ENCODE results near the gene FUT7.
A peak's percentile ranks its signal among the peaks of the same experiment; 100 is the strongest.

FUT7 gene, protein sequence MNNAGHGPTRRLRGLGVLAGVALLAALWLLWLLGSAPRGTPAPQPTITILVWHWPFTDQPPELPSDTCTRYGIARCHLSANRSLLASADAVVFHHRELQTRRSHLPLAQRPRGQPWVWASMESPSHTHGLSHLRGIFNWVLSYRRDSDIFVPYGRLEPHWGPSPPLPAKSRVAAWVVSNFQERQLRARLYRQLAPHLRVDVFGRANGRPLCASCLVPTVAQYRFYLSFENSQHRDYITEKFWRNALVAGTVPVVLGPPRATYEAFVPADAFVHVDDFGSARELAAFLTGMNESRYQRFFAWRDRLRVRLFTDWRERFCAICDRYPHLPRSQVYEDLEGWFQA

DNA sequence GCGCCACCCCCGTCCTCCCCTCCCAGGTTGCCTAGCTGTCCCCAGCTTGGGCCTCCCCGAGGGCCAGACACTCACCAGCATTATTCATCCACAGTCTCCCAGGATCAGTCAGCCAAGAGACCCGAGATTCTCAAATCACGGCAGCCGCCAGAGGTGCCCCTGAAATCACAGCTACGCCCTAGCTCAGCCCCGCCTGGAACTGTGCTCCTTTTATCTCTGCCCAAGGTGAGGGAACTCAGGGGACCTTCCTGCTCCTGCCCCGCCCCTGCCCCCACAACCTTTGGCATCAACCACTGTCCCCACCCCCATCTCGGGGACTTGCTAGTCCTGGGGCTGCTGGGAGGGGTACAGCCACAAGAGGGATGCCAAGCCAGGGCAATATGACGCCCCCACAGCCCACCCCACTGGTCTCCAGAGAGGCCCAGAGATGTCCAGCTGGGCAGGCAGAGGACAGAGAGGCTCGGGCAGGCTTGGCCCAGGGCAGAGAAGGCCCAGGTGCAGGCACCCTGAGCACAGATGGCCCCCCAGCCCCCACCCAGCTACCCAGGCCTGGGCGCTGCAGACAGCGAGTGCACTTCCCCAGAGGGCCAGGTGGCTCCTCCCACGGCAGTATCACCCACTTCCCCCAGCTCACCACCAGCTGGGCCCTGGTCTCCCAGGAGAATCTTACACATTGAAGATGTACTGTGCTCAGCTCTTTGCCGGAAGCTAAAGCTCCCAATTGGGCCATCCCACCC, at the start of gene FUT7:
Gene FUT7 (minus strand): TSS at position 185 of the 737 bp plus-strand sequence. CDS start 97 bp downstream, at position 88.
- no peak for DNase-seq (ENCODE audit: low spot score)
- H3K27ac ChIP-seq = peak within 1 kb of the TSS in 1 of 2 donors; percentile 74
- peak within 1 kb of the TSS; percentile 45 for H3K4me3 ChIP-seq
- TF ChIP-seq, protein P1, sequence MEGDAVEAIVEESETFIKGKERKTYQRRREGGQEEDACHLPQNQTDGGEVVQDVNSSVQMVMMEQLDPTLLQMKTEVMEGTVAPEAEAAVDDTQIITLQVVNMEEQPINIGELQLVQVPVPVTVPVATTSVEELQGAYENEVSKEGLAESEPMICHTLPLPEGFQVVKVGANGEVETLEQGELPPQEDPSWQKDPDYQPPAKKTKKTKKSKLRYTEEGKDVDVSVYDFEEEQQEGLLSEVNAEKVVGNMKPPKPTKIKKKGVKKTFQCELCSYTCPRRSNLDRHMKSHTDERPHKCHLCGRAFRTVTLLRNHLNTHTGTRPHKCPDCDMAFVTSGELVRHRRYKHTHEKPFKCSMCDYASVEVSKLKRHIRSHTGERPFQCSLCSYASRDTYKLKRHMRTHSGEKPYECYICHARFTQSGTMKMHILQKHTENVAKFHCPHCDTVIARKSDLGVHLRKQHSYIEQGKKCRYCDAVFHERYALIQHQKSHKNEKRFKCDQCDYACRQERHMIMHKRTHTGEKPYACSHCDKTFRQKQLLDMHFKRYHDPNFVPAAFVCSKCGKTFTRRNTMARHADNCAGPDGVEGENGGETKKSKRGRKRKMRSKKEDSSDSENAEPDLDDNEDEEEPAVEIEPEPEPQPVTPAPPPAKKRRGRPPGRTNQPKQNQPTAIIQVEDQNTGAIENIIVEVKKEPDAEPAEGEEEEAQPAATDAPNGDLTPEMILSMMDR (IDR thresholded peaks at IDR 0.05) = no peak

DNA sequence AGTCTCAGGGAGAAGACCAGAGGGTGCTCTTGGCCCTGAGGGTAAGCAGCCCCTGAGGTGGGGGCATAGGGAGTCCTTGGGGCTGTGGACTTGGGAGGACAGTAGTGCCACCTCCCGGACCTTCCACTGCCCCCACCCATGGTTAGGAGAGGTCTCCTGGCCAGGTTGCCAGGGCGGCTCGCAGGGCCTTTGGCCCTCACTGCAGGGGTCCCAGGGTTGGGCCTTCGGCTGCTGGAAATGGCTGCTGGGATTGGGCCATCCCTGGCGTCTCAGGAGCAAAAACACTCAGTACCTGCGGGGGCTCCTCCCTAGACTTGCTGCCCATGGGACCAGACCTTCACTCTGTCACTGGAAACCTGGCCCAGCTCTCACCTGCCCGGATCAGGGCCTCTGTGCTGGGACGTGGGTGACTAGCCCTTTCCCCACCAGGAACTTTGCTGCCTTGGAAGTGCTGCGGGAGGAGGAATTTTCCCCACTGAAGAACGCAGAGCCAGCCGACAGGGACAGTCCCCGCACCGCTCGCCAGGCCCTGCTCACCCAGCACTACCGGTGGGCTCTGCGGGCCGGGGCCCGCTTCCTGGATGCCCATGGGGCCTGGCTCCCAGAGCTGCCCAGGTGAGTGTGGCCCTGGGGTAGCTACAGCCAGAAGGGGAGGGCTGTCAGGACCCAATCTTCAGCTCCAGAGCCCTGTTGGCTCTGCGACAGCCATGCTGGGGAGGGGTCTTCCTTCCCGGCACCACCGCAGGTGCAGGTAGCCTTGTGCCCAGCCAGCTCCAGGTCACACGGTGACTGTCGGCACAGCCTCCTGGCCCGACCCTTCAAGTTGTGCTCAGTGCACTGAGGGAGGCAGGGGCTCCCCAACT, 48.6 kb upstream of the FUT7 start:
- DNase-seq (ENCODE audit: low spot score) = no peak
- H3K4me3 ChIP-seq = no peak overlapping the region
- no peak overlapping the region for H3K27ac ChIP-seq
- TF ChIP-seq, protein P1 (IDR thresholded peaks at IDR 0.05) = no peak

DNA sequence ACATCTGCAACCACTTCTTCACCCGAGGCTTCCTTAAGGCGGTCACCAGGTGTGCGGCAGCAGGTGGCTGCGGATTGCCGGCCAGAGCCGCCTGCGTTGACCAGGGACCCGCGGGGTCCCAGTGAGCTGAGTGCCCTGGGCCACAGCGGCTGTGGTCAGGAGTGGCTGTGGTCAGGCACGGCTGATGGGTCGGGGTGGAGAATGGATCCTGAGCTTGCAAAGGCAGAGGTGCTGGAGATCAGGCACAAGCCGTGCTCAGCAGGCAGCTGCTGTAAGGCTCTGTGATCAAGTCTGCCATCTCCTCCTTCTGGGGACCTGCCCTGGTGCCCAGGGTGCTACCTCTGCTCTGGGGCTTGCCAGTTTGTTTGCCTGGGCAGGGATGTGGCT, 47.5 kb upstream of the FUT7 start:
- no peak overlapping the region for H3K4me3 ChIP-seq
- no peak overlapping the region for H3K27ac ChIP-seq
- DNase-seq (ENCODE audit: low spot score) = no peak
- TF ChIP-seq, protein P1 (IDR thresholded peaks at IDR 0.05) = no peak

DNA sequence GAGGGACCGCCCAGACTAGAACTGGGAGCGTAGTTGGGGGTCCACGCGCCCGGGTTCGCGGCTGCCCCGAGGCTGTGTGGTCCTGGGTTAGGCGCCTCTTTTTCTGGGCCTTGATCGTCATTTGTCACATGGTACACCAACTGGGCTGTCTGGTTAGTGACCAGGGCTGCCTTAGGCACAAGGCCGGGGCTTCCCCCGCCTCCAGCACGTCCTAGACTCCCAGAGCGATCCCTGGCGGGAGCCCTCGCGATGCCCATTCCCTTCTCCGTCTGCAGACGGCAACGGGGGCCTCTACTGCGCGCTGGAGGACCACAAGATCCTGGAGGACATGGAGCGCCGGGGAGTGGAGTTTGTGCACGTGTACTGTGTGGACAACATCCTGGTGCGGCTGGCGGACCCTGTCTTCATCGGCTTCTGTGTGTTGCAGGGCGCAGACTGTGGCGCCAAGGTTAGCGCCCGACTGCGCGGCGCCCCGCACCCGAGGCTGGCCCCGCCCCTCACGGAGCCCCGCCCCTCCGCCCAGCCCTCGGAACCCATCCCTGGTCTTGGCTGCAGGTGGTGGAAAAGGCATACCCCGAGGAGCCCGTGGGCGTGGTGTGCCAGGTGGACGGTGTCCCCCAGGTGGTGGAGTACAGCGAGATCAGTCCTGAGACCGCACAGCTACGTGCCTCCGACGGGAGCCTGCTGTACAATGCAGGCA, 47.0 kb upstream of the FUT7 start:
- TF ChIP-seq, protein P1 (IDR thresholded peaks at IDR 0.05) = no peak
- H3K27ac ChIP-seq = no peak overlapping the region
- H3K4me3 ChIP-seq = peak overlapping the region; percentile 72
- no peak for DNase-seq (ENCODE audit: low spot score)

DNA sequence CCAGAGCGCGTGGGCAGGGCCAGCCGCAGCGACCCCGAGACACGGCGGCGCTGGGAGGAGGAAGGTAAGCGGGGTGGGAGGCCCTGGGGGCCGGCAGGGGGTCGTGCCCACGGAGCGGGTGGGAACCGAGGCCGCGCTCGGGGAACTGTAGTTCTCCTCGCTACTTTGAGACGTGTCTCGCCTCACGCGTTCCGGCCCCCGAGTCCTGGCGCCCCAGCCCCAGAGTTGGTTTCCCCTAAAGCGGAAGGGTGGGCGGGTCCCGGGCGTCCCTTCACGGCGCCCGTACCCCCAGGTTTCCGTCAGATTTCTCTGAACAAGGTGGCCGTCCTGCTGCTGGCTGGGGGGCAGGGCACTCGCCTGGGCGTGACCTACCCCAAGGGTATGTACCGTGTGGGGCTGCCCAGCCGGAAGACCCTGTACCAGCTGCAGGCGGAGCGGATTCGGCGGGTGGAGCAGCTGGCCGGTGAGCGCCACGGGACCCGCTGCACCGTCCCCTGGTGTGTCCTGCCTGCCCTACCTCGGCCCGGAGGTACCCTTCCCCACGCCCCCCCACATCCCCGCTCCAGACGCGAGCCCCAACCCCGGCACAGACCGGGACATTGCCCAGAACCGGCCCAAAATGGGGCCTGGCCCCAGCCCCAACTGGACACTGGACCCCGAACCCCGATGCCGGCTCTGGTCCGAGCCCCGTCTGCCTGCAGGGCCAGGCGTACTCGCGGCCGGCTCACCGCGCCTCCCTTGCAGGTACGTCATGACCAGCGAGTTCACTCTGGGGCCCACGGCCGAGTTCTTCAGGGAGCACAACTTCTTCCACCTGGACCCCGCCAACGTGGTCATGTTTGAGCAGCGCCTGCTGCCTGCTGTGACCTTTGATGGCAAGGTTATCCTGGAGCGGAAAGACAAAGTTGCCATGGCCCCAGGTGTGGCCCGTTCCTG, 46.1 kb upstream of the FUT7 start:
- H3K27ac ChIP-seq = peak overlapping the region in 1 of 2 donors; percentile 68
- DNase-seq (ENCODE audit: low spot score) = no peak
- TF ChIP-seq, protein P1 (IDR thresholded peaks at IDR 0.05) = no peak
- peak overlapping the region; percentile 72 for H3K4me3 ChIP-seq
